Inferior parietal cortex (tissue), 1 donor: ENCODE data around the gene STPG1.

ENCODE experiments used
- DNase-seq: peaks from one replicate; pipeline ENCODE4 v3.0.0-alpha.2; 2016; ENCODE audit errors: extremely low spot score

The STPG1 gene

DNA sequence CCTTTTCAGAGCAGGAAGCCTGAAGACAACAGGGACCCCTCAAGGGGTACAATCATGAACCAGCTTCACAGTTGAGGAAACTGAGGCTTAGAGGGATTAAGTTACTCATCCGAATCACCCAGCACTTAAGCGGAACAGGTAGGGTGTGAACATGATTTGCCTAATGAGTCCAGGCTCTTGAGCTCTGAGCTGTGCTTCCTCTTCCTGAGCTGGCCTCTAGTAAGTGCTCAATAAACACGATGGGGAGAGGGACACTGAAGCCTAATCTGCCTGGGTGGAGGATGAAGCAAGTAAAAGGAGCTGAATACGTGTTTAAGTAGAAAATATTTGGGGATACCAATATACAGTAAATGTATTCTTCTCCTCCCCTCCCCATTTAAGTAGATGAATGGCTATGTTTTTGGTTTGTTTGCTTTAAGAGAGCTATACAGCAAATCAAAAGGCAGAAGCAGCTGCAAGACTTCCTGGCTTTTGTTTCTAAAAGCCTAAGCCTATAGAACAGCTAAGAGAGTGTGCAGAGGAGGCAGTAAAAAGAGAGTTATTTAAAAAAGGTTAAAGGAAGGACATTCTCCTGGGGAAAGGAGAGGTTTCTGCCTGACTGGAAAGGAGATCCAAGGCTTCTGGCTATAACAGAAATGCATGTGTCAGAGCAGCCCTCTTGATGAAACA lies 20.5 kb downstream of the STPG1 start:
- DNase-seq, result no peak

DNA sequence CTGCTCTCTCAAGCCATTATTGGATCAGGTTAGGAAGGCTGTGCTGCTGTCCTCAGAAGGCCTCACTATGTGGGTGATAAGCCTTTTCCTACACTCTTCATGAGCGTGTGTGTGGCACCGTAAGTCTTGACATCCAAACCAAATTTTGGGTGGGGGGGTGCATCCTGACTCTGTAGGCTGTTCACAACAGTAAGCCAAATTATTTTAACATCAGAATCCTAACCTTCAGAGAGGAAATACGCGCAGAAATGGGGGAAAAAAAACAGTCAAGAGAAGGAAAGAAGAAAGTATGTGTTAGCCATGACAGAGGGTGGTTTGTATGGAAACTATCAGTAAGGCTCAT lies 21.0 kb downstream of the STPG1 start:
- DNase-seq, result no peak

DNA sequence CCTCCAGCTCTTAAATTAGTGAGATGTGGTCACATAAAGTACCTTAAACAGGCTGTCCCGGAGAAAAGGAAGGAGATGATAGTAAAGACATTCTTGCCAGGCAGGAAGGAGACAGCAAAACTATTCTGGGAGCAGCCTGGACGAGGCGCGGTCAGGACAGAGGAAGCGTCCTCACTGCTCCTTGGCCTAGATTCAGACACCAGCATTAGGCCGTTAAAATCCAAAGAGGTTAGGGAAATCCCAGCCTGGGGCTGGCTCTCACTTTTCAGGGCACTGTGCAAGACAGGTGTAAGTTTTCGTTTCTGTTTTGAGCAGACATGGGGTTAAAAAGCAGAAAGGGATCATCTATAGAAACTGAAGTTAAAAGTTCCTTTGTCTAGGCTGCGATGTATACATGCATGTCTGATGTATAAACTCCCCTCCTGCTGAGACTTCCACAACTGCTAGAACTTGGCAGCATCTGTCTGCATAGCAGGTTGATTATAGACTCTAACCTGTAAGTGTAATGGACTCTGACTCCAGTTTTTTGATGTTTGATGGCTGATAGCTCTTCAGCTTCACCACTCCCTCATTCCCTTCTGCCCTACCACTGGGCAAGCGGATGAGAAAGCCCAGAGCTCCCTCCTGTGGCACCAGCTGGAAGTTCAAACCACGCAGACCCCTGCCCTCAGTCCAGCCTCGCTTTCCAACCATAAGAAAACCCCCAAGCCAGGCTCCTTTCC lies 21.5 kb downstream of the STPG1 start:
- DNase-seq, result peak; percentile 69

DNA sequence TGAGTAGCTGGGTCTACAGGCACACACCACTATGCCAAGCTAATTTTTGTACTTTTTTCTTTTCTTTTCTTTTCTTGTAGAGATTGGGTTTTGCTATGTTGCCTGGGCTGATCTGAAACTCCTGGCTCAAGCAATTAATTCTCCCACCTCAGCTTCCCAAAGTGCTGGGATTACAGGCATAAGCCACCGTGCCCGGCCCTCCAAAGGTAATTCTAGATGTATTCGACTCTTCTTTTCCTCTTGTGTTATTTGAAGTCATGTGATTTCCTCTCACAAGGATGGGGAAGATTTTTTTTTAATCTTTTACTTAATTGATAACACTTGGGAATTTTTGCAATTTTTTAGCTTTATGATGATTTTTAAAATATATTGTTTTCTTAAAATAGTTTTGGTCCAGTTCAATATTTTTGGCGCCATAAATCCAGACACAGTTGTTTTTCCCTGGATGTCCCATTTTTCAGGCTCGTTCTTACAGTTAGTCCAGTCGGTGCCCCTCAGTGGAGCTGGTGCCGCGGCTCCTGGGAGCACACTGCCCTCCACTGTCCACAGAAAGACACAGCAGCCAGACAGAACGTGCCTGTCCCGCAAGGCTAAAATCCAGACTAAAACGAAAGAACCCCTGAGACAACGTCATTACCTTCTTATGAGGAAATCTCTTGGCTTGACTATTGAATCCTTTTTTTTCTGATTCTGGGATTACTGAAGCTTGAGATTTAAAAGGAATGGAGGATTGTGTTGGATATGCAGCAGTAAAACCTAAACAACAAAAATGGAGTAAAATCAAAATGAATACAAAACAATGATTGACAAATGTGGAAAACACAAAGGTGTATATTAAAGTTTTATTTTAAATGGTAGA lies 22.4 kb downstream of the STPG1 start:
- DNase-seq, result peak; percentile 87

- no peak for DNase-seq
These were observed 24.3 kb downstream of the STPG1 start for GRCh38 chr1:24389231-24389678.

DNA sequence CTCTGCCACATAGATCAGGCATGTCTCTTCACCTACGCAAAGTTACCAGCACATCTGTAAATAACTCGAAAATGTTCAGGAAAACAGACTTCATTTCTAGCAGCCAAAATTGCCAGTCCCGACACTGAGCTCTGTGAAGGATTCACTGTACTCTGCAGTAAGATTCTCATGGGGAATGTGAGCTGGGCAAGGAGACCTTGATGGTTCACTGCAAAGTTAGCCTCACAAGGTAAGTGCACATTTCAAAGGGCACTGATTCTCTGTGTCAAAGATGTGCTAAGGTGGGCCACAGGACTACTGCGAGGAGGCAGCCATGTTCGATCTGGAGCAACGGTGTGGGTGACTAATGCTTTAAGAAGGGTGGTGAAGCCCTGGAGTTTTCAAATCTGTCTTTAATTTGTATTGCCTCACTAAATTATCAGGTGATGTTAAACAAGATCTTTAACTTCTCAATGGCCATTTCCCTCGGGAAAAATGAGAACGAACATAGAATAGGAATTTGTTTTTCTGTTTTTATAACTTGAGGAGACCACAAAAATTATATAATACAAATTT lies 25.2 kb downstream of the STPG1 start:
- no peak for DNase-seq

DNA sequence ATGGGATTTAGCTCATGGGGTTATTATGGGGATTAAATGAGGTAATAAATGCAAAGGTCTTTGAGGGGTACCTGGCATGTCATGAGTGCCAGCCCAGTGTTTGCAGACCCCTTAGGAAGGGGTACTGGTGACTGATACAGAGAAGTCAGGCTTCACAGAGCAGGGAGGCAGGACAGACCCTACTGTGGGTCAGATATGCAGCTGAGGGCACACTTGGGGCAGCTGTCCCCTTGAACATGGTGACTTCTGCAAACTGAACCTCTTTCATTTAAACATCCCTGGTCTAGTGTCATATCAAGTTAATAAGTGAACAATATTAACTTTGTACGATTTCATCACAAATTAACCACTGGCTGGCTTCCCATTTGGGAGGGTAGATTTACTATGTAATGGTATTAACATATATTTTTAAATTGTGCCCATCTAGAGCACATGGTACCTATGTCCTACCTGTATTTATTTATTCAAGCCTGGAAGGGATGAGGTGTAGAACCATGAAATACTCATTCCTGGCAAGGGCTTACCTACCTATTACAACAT lies 25.9 kb downstream of the STPG1 start:
- DNase-seq, result no peak

DNA sequence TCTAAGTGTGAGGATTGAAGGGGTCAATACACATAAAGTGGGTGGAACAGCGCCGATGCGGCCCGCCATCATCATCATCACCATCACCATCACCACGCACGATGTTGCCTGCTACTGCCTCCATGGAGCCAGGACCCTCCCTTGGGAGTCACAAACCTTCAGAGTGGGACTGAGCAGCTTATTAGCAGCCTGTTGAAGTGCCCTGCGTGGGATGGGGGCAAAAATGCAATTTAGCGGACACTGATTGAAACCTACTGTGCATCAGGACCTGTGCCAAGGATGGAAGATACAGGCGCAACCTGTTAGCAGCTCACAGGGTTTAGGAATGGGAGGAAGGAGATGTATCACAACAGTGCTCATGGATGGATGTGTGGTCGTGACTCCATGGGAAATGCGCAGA lies 26.7 kb downstream of the STPG1 start:
- DNase-seq, result no peak

GRCh38 chr1:24386241-24386640 lies 27.3 kb downstream of the STPG1 start:
- no peak for DNase-seq

GRCh38 chr1:24385160-24385940 lies 28.2 kb downstream of the STPG1 start:
- DNase-seq, result no peak

GRCh38 chr1:24384251-24385090 lies 29.1 kb downstream of the STPG1 start:
- DNase-seq, result no peak

DNA sequence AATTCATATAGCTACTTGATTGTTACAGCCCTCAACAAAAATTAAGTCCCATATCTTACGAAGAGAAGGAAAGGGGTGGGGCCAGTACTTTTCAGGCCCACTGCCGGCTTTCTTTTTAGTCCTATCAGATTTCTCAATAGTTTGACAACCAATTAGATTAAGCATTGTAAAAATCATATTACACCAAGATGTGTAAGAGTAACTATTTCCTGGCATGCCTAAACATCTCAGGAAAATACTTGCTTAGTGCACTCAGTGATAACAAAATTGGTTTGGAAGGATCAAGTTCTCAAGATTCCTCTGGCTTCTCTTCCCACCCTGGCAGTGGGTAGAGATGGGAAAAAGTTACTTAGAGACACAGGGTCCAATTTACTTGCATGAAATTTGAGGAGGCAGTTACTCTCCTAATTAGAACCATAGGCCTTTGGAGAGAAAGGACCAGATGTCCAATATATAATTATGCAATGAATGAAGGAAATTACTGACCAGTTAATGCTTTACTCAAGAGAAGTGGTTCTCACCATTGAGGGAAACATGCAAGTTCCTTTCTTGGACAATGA lies 30.1 kb downstream of the STPG1 start:
- no peak for DNase-seq

- no peak for DNase-seq
These were observed 31.4 kb downstream of the STPG1 start for GRCh38 chr1:24382165-24382577.

- DNase-seq, result no peak
These were observed 32.3 kb downstream of the STPG1 start for GRCh38 chr1:24381256-24381655.

GRCh38 chr1:24380508-24380907 lies 33.1 kb downstream of the STPG1 start:
- no peak for DNase-seq

DNA sequence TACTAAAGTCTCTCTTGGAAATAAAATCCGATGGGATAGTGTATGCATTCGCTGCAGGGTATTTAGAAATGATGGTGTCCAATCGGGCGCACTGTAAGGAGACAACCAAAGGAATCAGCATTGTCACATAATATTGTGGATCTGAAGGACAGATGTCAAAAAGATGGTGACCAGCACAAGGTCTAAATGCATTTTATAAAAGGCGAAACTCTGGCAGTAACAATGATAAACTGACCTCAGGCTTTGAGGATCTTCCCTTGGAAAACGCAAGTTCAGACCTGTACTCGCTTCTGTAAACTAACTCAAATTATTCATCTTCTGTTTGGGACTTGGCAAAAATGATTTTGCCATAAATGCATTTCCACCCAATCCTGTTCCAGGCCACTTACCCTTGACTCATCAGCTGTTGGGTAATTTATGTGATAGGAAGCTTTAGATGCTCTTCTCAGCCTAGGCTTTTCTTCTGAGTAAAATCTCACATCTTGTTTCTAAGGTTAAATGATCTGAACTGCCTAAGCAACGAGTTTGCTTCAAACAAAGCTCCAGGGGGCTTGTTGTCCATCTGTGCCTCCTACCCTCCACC lies 33.8 kb downstream of the STPG1 start:
- DNase-seq, result no peak

- DNase-seq, result no peak
These were observed 38.4 kb downstream of the STPG1 start for GRCh38 chr1:24374891-24375786.

DNA sequence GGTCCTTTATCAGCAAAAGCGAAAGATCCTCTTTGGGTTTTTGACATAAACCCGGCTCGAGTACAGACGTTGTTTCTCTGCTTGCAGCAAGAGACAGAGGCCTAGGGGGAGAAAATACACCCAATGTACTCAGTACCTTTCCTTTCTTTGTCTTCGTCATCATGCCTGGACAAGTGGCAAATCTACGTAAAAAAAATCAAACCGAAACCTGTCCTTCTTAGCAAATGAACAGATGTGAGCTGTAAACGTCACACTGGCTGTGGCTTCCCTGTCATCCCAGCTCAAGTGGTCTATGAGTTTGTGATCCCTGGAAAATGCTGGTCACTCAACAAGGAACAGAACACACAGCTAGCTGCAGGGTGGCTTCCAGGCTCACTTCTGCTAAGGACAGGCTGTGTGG lies 39.9 kb downstream of the STPG1 start:
- no peak for DNase-seq

GRCh38 chr1:24373044-24373443 lies 40.5 kb downstream of the STPG1 start:
- no peak for DNase-seq
